Mucosa of descending colon (tissue), 3 donors: ENCODE data around the gene GSE1. TPM values are rescaled to one million over a fixed set of nuclear protein-coding genes. Genes with fewer than 3 reads are reported as not detected.

Source experiments
- ATAC-seq: fragments of 200-7000 bp; cut with Tn5 transposase; one replicate; pipeline ENCODE4 v1.9.1; 2020; ENCODE audit warnings: mild to moderate bottlenecking, moderate library complexity
- DNase-seq, 3 donors: peaks; one replicate each; pipeline ENCODE4 v3.0.0-alpha.2; 2020
- H3K36me3 ChIP-seq: fragments of 200-600 bp; one replicate; pipeline ENCODE4 v1.8.0; 2021; ENCODE audit warnings: low read depth, mild to moderate bottlenecking
- H3K4me1 ChIP-seq: fragments of 200-600 bp; one replicate; pipeline ENCODE4 v1.8.0; 2021; ENCODE audit warnings: low read depth, mild to moderate bottlenecking
- H3K4me3 ChIP-seq: fragments of 200-600 bp; one replicate; pipeline ENCODE4 v1.8.0; 2021; ENCODE audit warnings: mild to moderate bottlenecking
- H3K9me3 ChIP-seq: fragments of 200-600 bp; one replicate; pipeline ENCODE4 v1.8.0; 2021; ENCODE audit warnings: mild to moderate bottlenecking
- intact Hi-C, 2 donors: fragments of 100-400 bp; cut with DNase I in 1 of 2; cut with micrococcal nuclease in 1 of 2; formaldehyde crosslinking; loops; one replicate each; pipeline versions ENCODE4 v1.11.0 to v1.11.1; 2022; cut with DNase I, micrococcal nuclease
- total RNA-seq, 3 donors: library from RNA; stranded (reverse); fragmentation: NEBNext Ultra II Directional in 2 of 3; extraction: Animal tissue kit (Norgen Biotek cat#: 25700) in 2 of 3; gene quantifications; one replicate each; pipeline versions ENCODE4 v1.2.1 to v1.2.4, GENCODE V29; 2021 to 2023
- TF ChIP-seq, protein P1 (sequence below): fragments of 200-600 bp; IDR thresholded peaks from one replicate; pipeline ENCODE4 v1.8.0; 2022; ENCODE audit warnings: antibody characterized with exemption, mild to moderate bottlenecking
- donor health status: DM: no; HTN: no; CAD: no; lungs with moderate emphysema.
- donor health status: DM: no; HTN: no; CAD: no.
- donor health status: DM: no; HTN: yes; CAD: no.

GSE1 gene
- total RNA-seq, 3 donors from 2014 or later: 107 to 122 (median 107) TPM

DNA sequence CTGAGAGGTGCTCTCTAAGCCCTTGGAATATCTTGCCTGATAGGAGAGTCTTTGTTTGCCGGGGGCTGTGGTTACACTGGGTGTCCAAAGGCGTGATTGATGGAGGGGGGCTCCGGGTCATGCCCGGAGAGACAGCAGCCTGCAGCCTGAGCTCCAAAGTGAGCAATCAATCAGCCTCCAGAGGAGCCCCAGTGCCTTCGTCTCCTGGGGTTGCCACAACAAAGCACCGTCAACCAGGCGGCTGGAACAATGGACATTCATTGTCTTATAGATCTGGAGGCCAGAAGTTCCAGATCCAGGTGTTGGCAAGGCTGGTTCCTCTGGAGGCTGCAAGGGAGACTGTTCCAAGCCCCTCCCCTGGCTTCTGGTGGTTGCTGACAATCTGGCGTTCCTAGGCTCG lies 99.7 kb downstream of the GSE1 start:
- Histone ChIP-seq H3K4me1 (no peaks in the 10 kb centered on the region), H3K36me3 (no peaks in the 10 kb centered on the region), H3K9me3 (no peaks in the 10 kb centered on the region), H3K4me3 (no peak overlapping the region)
- TF ChIP-seq, protein P1, sequence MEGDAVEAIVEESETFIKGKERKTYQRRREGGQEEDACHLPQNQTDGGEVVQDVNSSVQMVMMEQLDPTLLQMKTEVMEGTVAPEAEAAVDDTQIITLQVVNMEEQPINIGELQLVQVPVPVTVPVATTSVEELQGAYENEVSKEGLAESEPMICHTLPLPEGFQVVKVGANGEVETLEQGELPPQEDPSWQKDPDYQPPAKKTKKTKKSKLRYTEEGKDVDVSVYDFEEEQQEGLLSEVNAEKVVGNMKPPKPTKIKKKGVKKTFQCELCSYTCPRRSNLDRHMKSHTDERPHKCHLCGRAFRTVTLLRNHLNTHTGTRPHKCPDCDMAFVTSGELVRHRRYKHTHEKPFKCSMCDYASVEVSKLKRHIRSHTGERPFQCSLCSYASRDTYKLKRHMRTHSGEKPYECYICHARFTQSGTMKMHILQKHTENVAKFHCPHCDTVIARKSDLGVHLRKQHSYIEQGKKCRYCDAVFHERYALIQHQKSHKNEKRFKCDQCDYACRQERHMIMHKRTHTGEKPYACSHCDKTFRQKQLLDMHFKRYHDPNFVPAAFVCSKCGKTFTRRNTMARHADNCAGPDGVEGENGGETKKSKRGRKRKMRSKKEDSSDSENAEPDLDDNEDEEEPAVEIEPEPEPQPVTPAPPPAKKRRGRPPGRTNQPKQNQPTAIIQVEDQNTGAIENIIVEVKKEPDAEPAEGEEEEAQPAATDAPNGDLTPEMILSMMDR: no peak
- no peak for DNase-seq
- intact Hi-C loops: no loop called here
- peak; percentile 38 for ATAC-seq

DNA sequence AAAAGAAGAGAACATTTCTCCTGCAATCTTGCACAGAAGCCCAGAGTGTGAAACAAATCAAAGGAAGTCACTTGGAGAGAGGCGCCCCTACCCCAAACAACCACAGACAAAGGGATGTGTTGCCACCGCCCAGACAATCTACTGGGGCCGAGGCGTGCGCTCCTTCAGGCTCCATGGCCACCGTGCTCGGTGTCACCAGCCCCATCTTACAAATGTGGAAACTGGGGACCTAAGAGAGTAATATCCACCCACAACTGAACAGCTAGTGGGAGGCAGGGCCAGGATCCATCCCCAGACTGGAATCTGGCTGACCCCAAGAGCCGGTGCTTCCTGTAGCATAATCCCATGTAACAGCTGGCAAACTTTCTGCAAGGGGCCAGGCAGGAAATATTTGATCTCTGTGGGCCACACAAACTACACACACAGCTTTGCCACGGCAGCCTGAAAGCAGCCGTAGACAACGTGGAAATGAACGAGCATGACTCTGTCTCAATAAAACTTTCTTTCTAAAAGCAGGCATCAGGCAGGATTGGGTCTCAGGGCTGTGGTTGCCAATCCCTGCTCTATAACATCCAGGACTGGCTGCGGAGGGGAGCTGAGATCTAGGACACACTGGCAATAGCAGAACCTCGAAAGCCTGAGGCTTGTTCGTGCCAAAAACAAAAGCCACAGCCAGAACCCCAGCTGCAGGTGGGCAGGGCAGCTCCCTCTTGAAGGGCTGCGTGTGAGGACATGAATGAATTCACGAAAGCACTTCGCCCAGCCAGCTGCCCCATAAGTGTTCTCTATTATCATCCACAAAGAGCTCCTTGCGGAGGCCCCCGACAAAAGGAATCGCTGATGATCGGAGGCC lies 102.3 kb downstream of the GSE1 start:
- DNase-seq (no peak), ATAC-seq (no peak)
- intact Hi-C loops: no loop called here
- Histone ChIP-seq H3K9me3 (no peaks in the 10 kb centered on the region), H3K4me3 (no peak overlapping the region), H3K4me1 (peaks cover 7% of the 10 kb centered on the region), H3K36me3 (no peaks in the 10 kb centered on the region)
- TF ChIP-seq, protein P1: no peak

DNA sequence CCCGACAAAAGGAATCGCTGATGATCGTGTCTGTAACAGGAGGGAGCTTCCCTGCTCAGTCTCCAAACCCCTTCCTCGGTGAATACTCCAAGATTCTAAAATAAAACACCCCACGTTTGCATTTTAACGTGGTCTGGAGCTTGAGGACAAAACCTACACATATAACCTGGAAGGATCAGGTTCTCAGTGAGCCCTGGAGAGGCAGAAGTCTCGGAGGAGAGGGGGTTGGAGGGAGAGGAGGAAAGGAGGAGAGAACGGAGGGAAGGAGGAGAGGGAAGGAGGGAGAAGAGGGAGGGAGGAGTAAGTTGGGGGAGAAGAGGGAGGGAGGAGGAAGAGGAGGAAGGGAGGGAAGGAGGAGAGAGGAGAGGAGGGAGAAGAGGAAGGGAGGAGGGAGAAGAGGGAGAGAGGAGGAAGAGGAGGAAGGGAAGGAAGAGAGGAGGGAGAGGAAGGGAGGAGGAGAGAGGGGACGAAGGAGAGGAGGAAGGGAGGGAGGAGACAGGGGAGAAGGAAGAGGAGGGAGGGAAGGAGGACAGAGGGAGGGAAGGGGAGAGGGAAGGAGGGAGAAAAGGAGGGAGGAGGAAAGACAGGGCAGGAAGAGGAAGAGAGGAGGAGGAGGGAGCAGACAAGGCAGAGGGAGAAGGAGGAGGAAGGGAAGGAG lies 103.0 kb downstream of the GSE1 start:
- Histone ChIP-seq H3K4me3 (no peak overlapping the region), H3K4me1 (peaks cover 7% of the 10 kb centered on the region), H3K9me3 (no peaks in the 10 kb centered on the region), H3K36me3 (no peaks in the 10 kb centered on the region)
- intact Hi-C loops: no loop called here
- DNase-seq (no peak), ATAC-seq (no peak)
- TF ChIP-seq, protein P1: no peak

DNA sequence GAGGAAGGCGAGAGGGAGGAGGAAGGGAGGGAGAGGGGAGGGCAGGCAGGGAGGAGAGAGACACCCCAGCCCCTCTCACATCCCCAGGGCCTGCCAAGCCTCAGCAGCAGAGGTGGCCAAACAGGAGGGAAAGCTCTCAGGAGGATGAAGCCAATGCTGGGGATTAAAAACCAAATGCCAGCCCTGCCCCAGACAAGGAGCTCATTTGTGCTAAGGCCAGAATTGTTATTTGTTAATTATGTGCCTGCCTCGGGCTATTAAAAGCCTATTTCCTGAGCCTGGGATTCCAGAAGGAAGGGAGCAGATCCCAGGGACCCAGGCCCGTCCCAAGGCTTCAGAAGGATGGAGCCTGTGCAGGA lies 103.5 kb downstream of the GSE1 start:
- intact Hi-C loops: no loop called here
- Histone ChIP-seq H3K36me3 (no peaks in the 10 kb centered on the region), H3K4me1 (peaks cover 7% of the 10 kb centered on the region), H3K9me3 (no peaks in the 10 kb centered on the region), H3K4me3 (no peak overlapping the region)
- DNase-seq (no peak), ATAC-seq (no peak)
- TF ChIP-seq, protein P1: no peak

DNA sequence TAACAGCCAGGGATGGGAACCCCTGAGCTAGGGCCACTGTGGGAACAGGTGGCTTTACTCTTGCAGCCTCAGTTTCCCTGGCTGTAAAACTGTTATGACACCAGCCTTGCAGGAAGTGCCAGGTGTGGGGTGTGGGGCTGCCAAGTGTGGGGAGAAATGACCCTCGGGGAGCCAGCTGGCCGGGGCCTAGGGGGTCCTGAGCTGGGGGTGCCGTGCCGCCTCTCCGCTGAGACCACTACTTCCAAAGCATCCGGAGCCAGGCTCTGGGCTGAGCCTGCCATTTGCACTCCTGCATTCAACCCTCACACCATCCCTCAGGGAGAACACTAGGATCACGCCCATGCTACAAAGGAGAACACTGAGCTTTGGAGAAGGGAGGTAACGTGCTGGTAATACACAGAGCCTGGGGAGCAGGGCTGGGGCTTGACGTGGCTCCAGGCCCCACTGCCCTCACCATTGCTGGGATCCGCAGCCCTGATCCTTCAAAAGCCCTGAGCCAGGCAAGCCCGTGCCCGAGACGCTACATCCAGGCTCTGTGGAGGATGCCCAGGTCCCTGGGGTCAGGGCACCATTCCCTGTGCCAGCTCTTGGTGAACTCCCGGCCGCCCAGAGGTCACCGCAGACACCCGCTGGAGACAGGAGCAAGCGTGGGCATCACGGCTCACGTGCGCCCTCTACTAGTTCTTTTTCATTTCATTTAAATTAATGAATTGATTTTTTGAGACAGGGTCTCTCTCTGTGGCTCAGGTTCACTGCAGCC lies 104.5 kb downstream of the GSE1 start:
- TF ChIP-seq, protein P1: peak; percentile 56
- ATAC-seq (peak; percentile 79), DNase-seq (peak; percentile 71 to 91 (median 71))
- H3K36me3 ChIP-seq: no peaks in the 10 kb centered on the region
- intact Hi-C loops: no loop called here
- H3K4me1 ChIP-seq: peaks cover 7% of the 10 kb centered on the region
- H3K4me3 ChIP-seq: no peak overlapping the region
- H3K9me3 ChIP-seq: no peaks in the 10 kb centered on the region
